GM19025 (cell line): Measurements from ENCODE around the gene LRRC8E.

Experiments used
- ATAC-seq: cut with Tn5 transposase; IDR thresholded peaks from one replicate; pipeline ENCODE4 v1.9.1; 2021; ENCODE audit warnings: mild to moderate bottlenecking, low read depth, moderate library complexity; ENCODE audit not compliant: unreplicated experiment

Gene LRRC8E

GRCh38 chr19:7888145-7888825 lies at the start of gene LRRC8E:
TSS of gene LRRC8E (plus strand) at chr19:7888510. CDS start at chr19:7895604, 7,094 bp downstream.
- ATAC-seq, result no peak

- ATAC-seq, result no peak
Measured at GRCh38 chr19:7839476-7839875, 48.8 kb upstream of the LRRC8E start.

- no peak for ATAC-seq
Measured at GRCh38 chr19:7840629-7841028, 47.7 kb upstream of the LRRC8E start.

- no peak for ATAC-seq
Measured at GRCh38 chr19:7841751-7842660, 46.3 kb upstream of the LRRC8E start.

GRCh38 chr19:7842661-7843294 lies 45.5 kb upstream of the LRRC8E start:
- no peak for ATAC-seq

GRCh38 chr19:7843521-7843920 lies 44.8 kb upstream of the LRRC8E start:
- no peak for ATAC-seq

GRCh38 chr19:7844405-7844804 lies 43.9 kb upstream of the LRRC8E start:
- ATAC-seq, result no peak

GRCh38 chr19:7844951-7845350 lies 43.4 kb upstream of the LRRC8E start:
- no peak for ATAC-seq

GRCh38 chr19:7845390-7846154 lies 42.7 kb upstream of the LRRC8E start:
- no peak for ATAC-seq

GRCh38 chr19:7846155-7846646 lies 42.1 kb upstream of the LRRC8E start:
- no peak for ATAC-seq

GRCh38 chr19:7847664-7848063 lies 40.6 kb upstream of the LRRC8E start:
- no peak for ATAC-seq

GRCh38 chr19:7848779-7849457 lies 39.4 kb upstream of the LRRC8E start:
- ATAC-seq, result no peak

GRCh38 chr19:7849631-7849999 lies 38.7 kb upstream of the LRRC8E start:
- ATAC-seq, result no peak

- ATAC-seq, result no peak
Measured at GRCh38 chr19:7850000-7850813, 38.1 kb upstream of the LRRC8E start.

GRCh38 chr19:7850945-7851622 lies 37.2 kb upstream of the LRRC8E start:
- ATAC-seq, result no peak

- ATAC-seq, result no peak
Measured at GRCh38 chr19:7851623-7852500, 36.4 kb upstream of the LRRC8E start.
